ENCODE measurements around the gene NT5DC1. TPM values are rescaled to one million over a fixed set of nuclear protein-coding genes. Genes with fewer than 3 reads are reported as not detected.

The NT5DC1 gene
- total and polyA plus RNA-seq, 10 of the 15 experiments (the other 5 are each of a cell fraction or from before 2014, with no cell fraction given) = 40.8 to 140 (median 66.8) TPM

- Histone ChIP-seq H3K27me3 (replicated peaks in 1 of 2; ENCODE audit: control insufficient read depth in 2 of 2, insufficient read depth in 2 of 2, low read length in 1 of 2) (no peaks in the 10 kb centered on the region), H2AFZ (ENCODE audit: control insufficient read depth, low read depth, low read length) (no peak overlapping the region), H3K4me3 (no peak overlapping the region), H3K9me3 (replicated peaks; ENCODE audit: control insufficient read depth, insufficient read depth, low read length) (no peaks in the 10 kb centered on the region; the same call in 2 of the 3 replicates), H3K4me2 (ENCODE audit: control insufficient read depth, insufficient read depth) (no peak overlapping the region), H3K36me3 (ENCODE audit: control insufficient read depth in 2 of 2, insufficient read depth in 2 of 2, low read length in 1 of 2) (no peaks in the 10 kb centered on the region), H4K20me1 (ENCODE audit: control insufficient read depth, insufficient read depth) (no peaks in the 10 kb centered on the region), H3K79me2 (ENCODE audit: control insufficient read depth, insufficient read depth, low read length) (no peaks in the 10 kb centered on the region), H3K27ac (ENCODE audit: control insufficient read depth, insufficient read depth) (no peak overlapping the region), H3K9ac (ENCODE audit: control insufficient read depth, insufficient read depth, low read length) (no peak overlapping the region), H3K4me1 (ENCODE audit: control insufficient read depth, insufficient read depth, low read length) (peaks cover 3% of the 10 kb centered on the region; the same call in 1 of the 2 replicates)
- ChIA-PET CTCF (interaction anchor here (0.8 to 3.2 kb wide), 6 partner anchors 14 to 249 kb away, joined by 3 to 28 read pairs (median 6); no protein-coding TSS in a partner anchor), RAD21 (ENCODE audit: unreplicated experiment) (interaction anchor here (1.3 to 1.7 kb wide), 2 partner anchors 118 to 269 kb away, joined by 3 read pairs; no protein-coding TSS in a partner anchor), POLR2A (interaction anchor here (1.2 to 1.7 kb wide), 2 partner anchors 14 to 204 kb away, joined by 3 to 4 read pairs; no protein-coding TSS in a partner anchor), SMC1A (ENCODE audit: uncharacterized antibody, unreplicated experiment) (interaction anchor here (0.6 to 7.4 kb wide), 15 partner anchors 20 to 269 kb away, joined by 3 to 39 read pairs (median 4); no protein-coding TSS in a partner anchor)
- WGBS (ENCODE audit: insufficient coverage, insufficient replicate concordance, low lambda C conversion rate, missing lambda C conversion rate) = 96% methylated on average over 1 of the region's 1 CpG
- FAIRE-seq (no peak), DNase-seq (ENCODE audit: low read depth, low spot score) (no peak), ATAC-seq (no peak)
- in situ Hi-C loops (cut with MboI) (no loop called here), intact Hi-C loops (cut with micrococcal nuclease; ENCODE audit: unreplicated experiment) (no loop called here)
- no TSS peak for BruUV-seq (replicated peaks)
- TF ChIP-seq ATF3 (IDR thresholded peaks at IDR 0.05; ENCODE audit: borderline replicate concordance, extremely low read depth, low read depth, low read length) (no peak), REST (IDR thresholded peaks at IDR 0.05; ENCODE audit: low read depth, low read length) (no peak), FOXK2 (IDR thresholded peaks at IDR 0.05) (no peak), MTA2 (IDR thresholded peaks at IDR 0.05; ENCODE audit: low read depth) (no peak), MEF2B (IDR thresholded peaks at IDR 0.05; ENCODE audit: partially characterized antibody, poor library complexity, severe bottlenecking) (no peak), CUX1 (IDR thresholded peaks at IDR 0.05; ENCODE audit: insufficient replicate concordance, low read depth, low read length) (no peak), BMI1 (IDR thresholded peaks at IDR 0.05; ENCODE audit: borderline replicate concordance) (no peak), HDGF (IDR thresholded peaks at IDR 0.05) (no peak), MXI1 (IDR thresholded peaks at IDR 0.05; ENCODE audit: low read depth, low read length) (no peak), SUZ12 (IDR thresholded peaks at IDR 0.05; ENCODE audit: unreplicated experiment) (no peak), YY1 (IDR thresholded peaks at IDR 0.05; ENCODE audit: low read depth, low read length) (no peak), HDAC6 (IDR thresholded peaks at IDR 0.05; ENCODE audit: unreplicated experiment) (no peak), ETV6 (conservative IDR thresholded peaks at IDR 0.05 in 1 of 2, IDR thresholded peaks at IDR 0.05 in 1 of 2; ENCODE audit: borderline replicate concordance in 1 of 2, low read depth in 1 of 2) (no peak), WRNIP1 (IDR thresholded peaks at IDR 0.05; ENCODE audit: borderline replicate concordance, low read depth, low read length) (no peak), ZNF622 (IDR thresholded peaks at IDR 0.05) (no peak), RB1 (IDR thresholded peaks at IDR 0.05; ENCODE audit: borderline replicate concordance) (no peak)
These were observed 191.9 kb downstream of the NT5DC1 start for GRCh38 chr6:116292553-116292952.

Data from GM12878 (cell line).